ENCODE results near the gene CCT6A. TPM values are rescaled to one million over a fixed set of nuclear protein-coding genes. Genes with fewer than 3 reads are reported as not detected.
A peak's percentile ranks its signal among the peaks of the same experiment; 100 is the strongest.
"Not testable (repeated sequence)": the region's sequence is repeated elsewhere in the genome, so short reads cannot be mapped to it uniquely, and the experiment has no call there.

The CCT6A gene
- total and polyA plus RNA-seq, 5 donors from 2014 or later: 42.0 to 96.2 (median 89.2) TPM

DNA sequence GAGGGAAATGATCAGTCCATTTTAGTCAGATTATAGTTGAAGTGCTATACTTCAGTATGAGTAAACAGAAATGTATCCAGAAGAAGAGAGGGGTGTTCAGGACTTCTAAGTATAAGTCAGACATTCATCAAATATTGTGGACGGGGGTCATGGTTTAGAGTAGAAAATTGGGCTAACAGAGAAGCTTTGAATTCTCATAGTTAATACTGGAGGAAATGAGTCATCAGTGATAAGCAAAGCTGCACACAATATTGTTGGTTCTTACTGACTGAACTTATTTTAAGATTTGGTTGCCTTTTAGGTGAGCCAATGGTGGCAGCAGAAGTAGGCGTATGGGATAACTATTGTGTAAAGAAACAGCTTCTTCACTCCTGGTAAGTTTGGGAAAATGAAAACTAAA, 10.8 kb downstream of the CCT6A start:
- Mint-ChIP-seq H3K9me3 (no peaks in the 10 kb centered on the region), H3K27ac (peak overlapping the region; percentile 68 to 72 (median 69)), H3K4me1 (peaks cover 17 to 36% (median 30%) of the 10 kb centered on the region in 4 donors), H3K27me3 (peaks cover 6% of the 10 kb centered on the region), H3K4me3 (peak overlapping the region; percentile 24 to 99 (median 68)), H3K36me3 (peaks cover 39% of the 10 kb centered on the region)
- Histone ChIP-seq H3K4me1 (ENCODE audit: control insufficient read depth, insufficient read depth, low read length, poor library complexity, severe bottlenecking) (peaks cover 15% of the 10 kb centered on the region), H3K9me3 (ENCODE audit: control insufficient read depth in 2 of 2, low read length in 2 of 2) (no peaks in the 10 kb centered on the region), H3K27ac (ENCODE audit: insufficient read depth, low read length, poor library complexity, severe bottlenecking) (peak overlapping the region; percentile 26), H3K4me3 (ENCODE audit: low read depth, low read length) (no peak overlapping the region), H3K36me3 (ENCODE audit: control insufficient read depth, insufficient read depth, low read length) (peaks cover 38% of the 10 kb centered on the region), H3K27me3 (ENCODE audit: control insufficient read depth, insufficient read depth, low read length) (no peaks in the 10 kb centered on the region)
- no peak for ATAC-seq (ENCODE audit: low read depth in 2 of 2)
- peak in 1 of 3 donors; percentile 30 for DNase-seq

DNA sequence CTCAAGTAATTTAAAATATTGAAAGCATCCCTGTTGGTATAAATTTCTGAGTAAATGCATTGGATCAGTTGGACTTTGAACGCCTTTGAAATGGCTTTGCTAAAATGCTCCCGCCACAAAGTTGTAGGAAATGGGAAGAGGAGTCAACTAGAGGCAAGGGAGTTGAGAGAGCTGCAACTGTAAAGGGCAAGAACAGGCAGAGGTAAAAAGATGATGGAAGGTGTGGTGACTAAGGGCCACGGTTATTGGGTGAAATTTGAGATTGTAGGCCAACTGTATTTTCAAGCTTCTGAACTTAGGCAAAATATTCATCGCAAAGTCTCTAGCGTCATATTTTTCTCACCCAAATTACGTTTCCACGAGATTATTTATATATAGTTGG, 11.9 kb downstream of the CCT6A start:
- DNase-seq (no peak), ATAC-seq (ENCODE audit: low read depth in 2 of 2) (no peak)
- peak overlapping the region; percentile 82 for H3K4me3 ChIP-seq (ENCODE audit: low read depth, low read length)
- peak overlapping the region; percentile 76 to 93 (median 89) for H3K27ac Mint-ChIP-seq
- H3K9me3 ChIP-seq (ENCODE audit: control insufficient read depth in 2 of 2, low read length in 2 of 2): no peaks in the 10 kb centered on the region
- peaks cover 6% of the 10 kb centered on the region for H3K27me3 Mint-ChIP-seq
- no peaks in the 10 kb centered on the region for H3K27me3 ChIP-seq (ENCODE audit: control insufficient read depth, insufficient read depth, low read length)
- peaks cover 15% of the 10 kb centered on the region for H3K4me1 ChIP-seq (ENCODE audit: control insufficient read depth, insufficient read depth, low read length, poor library complexity, severe bottlenecking)
- H3K9me3 Mint-ChIP-seq: no peaks in the 10 kb centered on the region
- peak overlapping the region; percentile 92 to 99 (median 96) for H3K4me3 Mint-ChIP-seq
- peaks cover 28% of the 10 kb centered on the region for H3K36me3 ChIP-seq (ENCODE audit: control insufficient read depth, insufficient read depth, low read length)
- peaks cover 31% of the 10 kb centered on the region for H3K36me3 Mint-ChIP-seq
- peak overlapping the region; percentile 86 for H3K27ac ChIP-seq (ENCODE audit: insufficient read depth, low read length, poor library complexity, severe bottlenecking)
- H3K4me1 Mint-ChIP-seq: peaks cover 17 to 39% (median 29%) of the 10 kb centered on the region in 4 donors

DNA sequence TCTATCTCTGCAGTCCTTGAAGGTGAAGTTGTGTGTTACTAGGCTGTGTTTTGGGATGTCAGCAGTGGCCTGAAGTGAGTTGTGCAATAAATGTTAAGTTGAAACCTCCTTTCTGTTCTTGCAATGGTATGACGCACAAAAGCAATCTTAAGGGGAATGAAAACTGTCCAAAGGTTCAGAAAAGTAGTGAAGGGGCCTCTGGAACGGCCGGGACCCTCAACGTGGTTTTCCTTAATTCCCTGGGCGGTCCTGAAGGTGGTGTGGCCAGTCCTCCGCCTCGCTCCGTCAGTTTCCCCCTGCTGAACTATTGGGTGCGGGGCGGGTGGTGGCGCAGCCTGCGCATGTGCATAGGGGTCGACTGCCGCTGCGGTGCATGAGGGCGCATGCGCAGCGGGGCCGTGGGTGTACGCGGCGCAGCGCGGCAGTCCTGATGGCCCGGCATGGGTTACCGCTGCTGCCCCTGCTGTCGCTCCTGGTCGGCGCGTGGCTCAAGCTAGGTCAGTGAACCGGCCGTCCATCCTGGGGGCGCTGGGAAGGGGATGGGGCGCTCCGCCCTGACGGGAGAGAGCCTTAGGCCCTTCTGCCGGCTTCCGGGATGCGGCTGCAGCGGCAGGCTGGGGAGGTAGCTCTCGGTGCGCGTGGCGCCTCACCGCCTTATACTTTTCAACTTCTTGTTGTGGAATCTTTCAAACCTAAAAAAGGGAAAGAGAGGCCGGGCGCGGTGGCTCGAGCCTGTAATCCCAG, 12.5 kb downstream of the CCT6A start, which contains the start of gene SUMF2:
Gene SUMF2, plus strand, starts transcription at position 405 of the 744 bp plus-strand sequence. Its CDS starts 26 bp downstream, at position 431.
- H3K36me3 Mint-ChIP-seq: peaks cover 31% of the 10 kb centered on the region

DNA sequence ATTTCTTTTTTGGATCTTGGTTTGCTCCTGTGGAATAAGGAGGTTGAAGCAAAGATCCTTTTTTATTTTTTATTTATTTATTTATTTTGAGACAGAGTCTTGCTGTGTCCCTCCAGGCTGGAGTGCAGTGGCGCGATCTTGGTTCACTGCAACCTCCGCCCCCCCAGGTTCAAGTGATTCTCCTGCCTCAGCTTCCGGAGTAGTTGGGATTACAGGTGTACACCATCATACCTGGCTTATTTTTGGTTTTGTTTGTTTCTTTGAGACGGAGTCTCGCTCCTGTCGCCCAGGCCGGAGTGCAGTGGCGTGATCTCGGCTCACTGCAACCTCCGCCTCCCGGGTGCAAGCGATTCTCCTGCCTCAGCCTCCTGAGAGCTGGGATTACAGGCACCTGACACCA, 14.8 kb downstream of the CCT6A start:
- not testable (repeated sequence) for H3K9me3 Mint-ChIP-seq; H3K27ac ChIP-seq (ENCODE audit: insufficient read depth, low read length, poor library complexity, severe bottlenecking); H3K27me3 Mint-ChIP-seq; H3K27me3 ChIP-seq (ENCODE audit: control insufficient read depth, insufficient read depth, low read length); H3K9me3 ChIP-seq (ENCODE audit: control insufficient read depth in 2 of 2, low read length in 2 of 2); ATAC-seq (ENCODE audit: low read depth in 2 of 2); DNase-seq
- peaks cover 31% of the 10 kb centered on the region for H3K36me3 Mint-ChIP-seq
- Histone ChIP-seq H3K4me1 (ENCODE audit: control insufficient read depth, insufficient read depth, low read length, poor library complexity, severe bottlenecking) (peaks cover 15% of the 10 kb centered on the region), H3K4me3 (ENCODE audit: low read depth, low read length) (peak overlapping the region; percentile 10), H3K36me3 (ENCODE audit: control insufficient read depth, insufficient read depth, low read length) (peaks cover 28% of the 10 kb centered on the region)
- peak overlapping the region in 1 of 3 donors; percentile 26 for H3K27ac Mint-ChIP-seq
- peak overlapping the region; percentile 44 to 92 (median 57) for H3K4me3 Mint-ChIP-seq
- peaks cover 17 to 43% (median 29%) of the 10 kb centered on the region in 4 donors for H3K4me1 Mint-ChIP-seq

More for the DNA sequence above, 12.5 kb downstream of the CCT6A start, which contains the start of gene SUMF2:
- peaks cover 17 to 39% (median 31%) of the 10 kb centered on the region in 4 donors for H3K4me1 Mint-ChIP-seq
- DNase-seq: peak; percentile 88 to 93 (median 91)
- Histone ChIP-seq H3K4me1 (ENCODE audit: control insufficient read depth, insufficient read depth, low read length, poor library complexity, severe bottlenecking) (peaks cover 15% of the 10 kb centered on the region), H3K36me3 (ENCODE audit: control insufficient read depth, insufficient read depth, low read length) (peaks cover 28% of the 10 kb centered on the region), H3K4me3 (ENCODE audit: low read depth, low read length) (peak within 1 kb of the TSS; percentile 82), H3K9me3 (ENCODE audit: control insufficient read depth in 2 of 2, low read length in 2 of 2) (no peaks in the 10 kb centered on the region), H3K27me3 (ENCODE audit: control insufficient read depth, insufficient read depth, low read length) (no peaks in the 10 kb centered on the region), H3K27ac (ENCODE audit: insufficient read depth, low read length, poor library complexity, severe bottlenecking) (peak within 1 kb of the TSS; percentile 86)
- peak within 1 kb of the TSS; percentile 92 to 99 (median 96) for H3K4me3 Mint-ChIP-seq
- H3K27ac Mint-ChIP-seq: peak within 1 kb of the TSS; percentile 76 to 93 (median 89)
- ATAC-seq (ENCODE audit: low read depth in 2 of 2): peak; percentile 84 to 88
- H3K27me3 Mint-ChIP-seq: peaks cover 6% of the 10 kb centered on the region
- H3K9me3 Mint-ChIP-seq: no peaks in the 10 kb centered on the region

DNA sequence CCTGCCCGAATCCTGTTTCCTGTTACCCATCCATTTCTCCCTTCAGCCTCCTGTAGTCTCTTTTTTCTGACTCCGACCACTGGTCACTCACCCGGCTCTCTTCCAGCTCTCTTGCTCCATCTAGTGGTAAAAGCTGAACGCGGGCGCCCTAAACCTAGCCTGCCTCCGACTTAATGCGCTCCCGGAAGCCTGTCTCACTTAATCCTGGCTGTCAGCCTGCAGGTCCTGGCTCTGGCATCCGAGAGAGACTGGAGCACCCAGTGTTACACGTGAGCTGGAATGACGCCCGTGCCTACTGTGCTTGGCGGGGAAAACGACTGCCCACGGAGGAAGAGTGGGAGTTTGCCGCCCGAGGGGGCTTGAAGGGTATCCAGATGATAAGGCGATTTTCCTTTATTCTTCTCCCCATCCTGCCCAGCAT, 22.8 kb downstream of the CCT6A start:
- H3K36me3 Mint-ChIP-seq: peaks cover 29% of the 10 kb centered on the region
- Histone ChIP-seq H3K27me3 (ENCODE audit: control insufficient read depth, insufficient read depth, low read length) (no peaks in the 10 kb centered on the region), H3K4me3 (ENCODE audit: low read depth, low read length) (no peak overlapping the region), H3K4me1 (ENCODE audit: control insufficient read depth, insufficient read depth, low read length, poor library complexity, severe bottlenecking) (peaks cover 2% of the 10 kb centered on the region), H3K27ac (ENCODE audit: insufficient read depth, low read length, poor library complexity, severe bottlenecking) (no peak overlapping the region), H3K36me3 (ENCODE audit: control insufficient read depth, insufficient read depth, low read length) (peaks cover 34% of the 10 kb centered on the region), H3K9me3 (ENCODE audit: control insufficient read depth in 2 of 2, low read length in 2 of 2) (no peaks in the 10 kb centered on the region)
- H3K9me3 Mint-ChIP-seq: no peaks in the 10 kb centered on the region
- H3K4me3 Mint-ChIP-seq: no peak overlapping the region
- H3K27ac Mint-ChIP-seq: peak overlapping the region in 1 of 3 donors; percentile 38
- ATAC-seq (ENCODE audit: low read depth in 2 of 2): peak; percentile 75 to 77
- peaks cover 6 to 9% (median 7%) of the 10 kb centered on the region in 4 donors for H3K4me1 Mint-ChIP-seq
- peak; percentile 48 to 62 (median 62) for DNase-seq
- no peaks in the 10 kb centered on the region for H3K27me3 Mint-ChIP-seq

DNA sequence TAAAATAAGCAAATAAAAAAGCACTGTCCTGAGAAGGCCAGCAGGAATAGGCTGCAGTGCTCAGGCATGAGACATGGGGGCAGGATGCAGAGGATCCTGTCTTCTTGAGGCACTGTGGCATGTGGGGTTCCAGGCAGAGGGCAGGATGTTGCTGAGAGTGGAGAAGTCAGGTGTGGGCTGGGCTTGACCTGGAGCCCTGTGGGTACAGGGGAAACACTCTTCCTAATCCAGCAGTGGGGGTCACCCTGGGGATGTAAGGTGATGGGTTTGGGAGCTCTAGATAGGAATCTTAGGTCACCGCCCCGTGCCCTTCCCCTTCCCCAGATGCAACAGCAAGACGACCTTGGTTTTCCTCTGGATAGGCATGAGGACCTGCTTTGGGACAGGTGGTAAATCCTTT, 26.1 kb downstream of the CCT6A start:
- Histone ChIP-seq H3K9me3 (ENCODE audit: control insufficient read depth in 2 of 2, low read length in 2 of 2) (no peaks in the 10 kb centered on the region), H3K36me3 (ENCODE audit: control insufficient read depth, insufficient read depth, low read length) (peaks cover 28% of the 10 kb centered on the region), H3K4me3 (ENCODE audit: low read depth, low read length) (no peak overlapping the region), H3K4me1 (ENCODE audit: control insufficient read depth, insufficient read depth, low read length, poor library complexity, severe bottlenecking) (peaks cover 2% of the 10 kb centered on the region), H3K27ac (ENCODE audit: insufficient read depth, low read length, poor library complexity, severe bottlenecking) (no peak overlapping the region), H3K27me3 (ENCODE audit: control insufficient read depth, insufficient read depth, low read length) (no peaks in the 10 kb centered on the region)
- no peak for DNase-seq
- no peak overlapping the region for H3K27ac Mint-ChIP-seq
- H3K36me3 Mint-ChIP-seq: peaks cover 24% of the 10 kb centered on the region
- H3K9me3 Mint-ChIP-seq: no peaks in the 10 kb centered on the region
- no peaks in the 10 kb centered on the region for H3K27me3 Mint-ChIP-seq
- ATAC-seq (ENCODE audit: low read depth in 2 of 2): no peak
- peaks cover 4 to 8% (median 5%) of the 10 kb centered on the region in 4 donors for H3K4me1 Mint-ChIP-seq
- no peak overlapping the region for H3K4me3 Mint-ChIP-seq

DNA sequence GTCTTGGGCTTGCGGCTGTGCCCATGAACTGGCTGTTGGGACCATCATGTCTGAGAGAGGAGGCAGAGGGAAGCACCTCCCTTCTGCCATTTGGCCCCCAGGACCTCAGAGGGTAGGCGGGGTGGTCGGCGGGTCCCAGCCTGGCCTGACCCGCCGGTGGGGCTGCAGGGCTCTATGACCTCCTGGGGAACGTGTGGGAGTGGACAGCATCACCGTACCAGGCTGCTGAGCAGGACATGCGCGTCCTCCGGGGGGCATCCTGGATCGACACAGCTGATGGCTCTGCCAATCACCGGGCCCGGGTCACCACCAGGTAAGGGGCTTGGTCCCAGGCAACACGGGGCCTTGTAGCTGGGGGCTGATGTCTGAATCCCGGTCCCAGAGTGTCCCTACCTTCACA, 26.6 kb downstream of the CCT6A start:
- Mint-ChIP-seq H3K36me3 (peaks cover 21% of the 10 kb centered on the region), H3K4me3 (no peak overlapping the region), H3K4me1 (peaks cover 4 to 6% (median 5%) of the 10 kb centered on the region in 4 donors), H3K27me3 (no peaks in the 10 kb centered on the region), H3K27ac (no peak overlapping the region), H3K9me3 (no peaks in the 10 kb centered on the region)
- Histone ChIP-seq H3K4me1 (ENCODE audit: control insufficient read depth, insufficient read depth, low read length, poor library complexity, severe bottlenecking) (peaks cover 2% of the 10 kb centered on the region), H3K36me3 (ENCODE audit: control insufficient read depth, insufficient read depth, low read length) (peaks cover 28% of the 10 kb centered on the region), H3K9me3 (ENCODE audit: control insufficient read depth in 2 of 2, low read length in 2 of 2) (no peaks in the 10 kb centered on the region), H3K4me3 (ENCODE audit: low read depth, low read length) (no peak overlapping the region), H3K27ac (ENCODE audit: insufficient read depth, low read length, poor library complexity, severe bottlenecking) (no peak overlapping the region), H3K27me3 (ENCODE audit: control insufficient read depth, insufficient read depth, low read length) (no peaks in the 10 kb centered on the region)
- DNase-seq: no peak
- ATAC-seq (ENCODE audit: low read depth in 2 of 2): no peak

Measured in CD4-positive, CD25-positive, alpha-beta regulatory T cell (primary cell).